Activated naive CD8-positive, alpha-beta T cell treated with anti-CD3 and anti-CD28 coated beads for 36 hours (primary cell): ENCODE measurements around the gene ARFRP1. TPM values are rescaled to one million over a fixed set of nuclear protein-coding genes. Genes with fewer than 3 reads are reported as not detected.
"Not testable (repeated sequence)": the region's sequence is repeated elsewhere in the genome, so short reads cannot be mapped to it uniquely, and the experiment has no call there.

Experiments used
- DNase-seq: peaks from one replicate; pipeline ENCODE4 v3.0.0; 2021
- H3K27ac Mint-ChIP-seq: one replicate; pipeline ENCODE4 v1.8.0; 2022; ENCODE audit warnings: mild to moderate bottlenecking, moderate library complexity, mixed read lengths
- H3K27me3 Mint-ChIP-seq: one replicate; pipeline ENCODE4 v1.8.0; 2022; ENCODE audit warnings: mild to moderate bottlenecking, mixed read lengths
- H3K36me3 Mint-ChIP-seq: one replicate; pipeline ENCODE4 v1.8.0; 2021; ENCODE audit warnings: mild to moderate bottlenecking, mixed read lengths
- H3K4me1 Mint-ChIP-seq: one replicate; pipeline ENCODE4 v1.8.0; 2021; ENCODE audit warnings: mixed read lengths
- H3K4me3 Mint-ChIP-seq: one replicate; pipeline ENCODE4 v1.8.0; 2022; ENCODE audit warnings: mild to moderate bottlenecking, moderate library complexity, mixed read lengths
- H3K9me3 Mint-ChIP-seq: one replicate; pipeline ENCODE4 v1.8.0; 2022; ENCODE audit warnings: mixed read lengths
- total RNA-seq, 2 experiments: library from RNA; stranded (reverse); gene quantifications; one replicate each; pipeline ENCODE4 v1.2.3, GENCODE V29; 2021

The ARFRP1 gene
- total RNA-seq, 2 experiments from 2014 or later, result 49.5 to 50.1 TPM

DNA sequence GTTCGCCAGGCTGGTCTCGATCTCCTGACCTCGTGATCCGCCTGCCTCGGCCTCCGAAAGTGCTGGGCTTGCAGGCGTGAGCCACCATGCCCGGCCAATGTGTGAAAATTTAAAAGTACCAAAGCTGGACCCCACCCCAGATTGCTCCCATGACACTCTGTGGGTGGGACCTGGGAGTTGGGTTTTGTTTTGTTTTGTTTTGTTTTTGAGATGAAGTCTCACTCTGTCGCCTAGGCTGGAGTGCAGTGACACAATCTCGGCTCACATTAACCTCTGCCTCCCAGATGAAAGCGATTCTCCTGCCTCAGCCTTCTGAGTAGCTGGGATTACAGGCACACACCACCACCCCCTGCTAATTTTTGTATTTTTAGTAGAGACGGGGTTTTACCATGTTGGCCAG, 36.1 kb downstream of the ARFRP1 start:
- not testable (repeated sequence) for H3K4me3 Mint-ChIP-seq

DNA sequence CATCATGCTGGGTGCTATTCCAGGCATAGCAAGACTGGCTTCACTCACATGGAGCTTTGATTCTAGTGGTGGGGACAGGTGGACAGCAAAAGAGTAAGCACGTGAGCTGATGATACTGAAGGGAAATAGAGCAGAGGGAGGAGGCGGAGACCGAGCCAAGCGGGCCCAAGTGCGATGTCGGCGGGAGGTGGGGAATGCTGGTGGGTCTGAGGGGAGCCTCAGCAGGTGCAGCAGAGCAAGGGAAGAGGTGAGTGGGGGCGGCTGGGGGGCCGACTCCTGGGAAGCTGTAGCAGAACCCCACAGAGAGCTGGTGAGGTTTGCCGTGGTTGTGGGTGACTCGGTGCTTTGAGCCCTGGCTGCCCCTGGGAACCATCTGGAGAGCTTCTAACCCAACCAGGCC, 39.4 kb downstream of the ARFRP1 start:
- Mint-ChIP-seq H3K4me3 (no peak overlapping the region), H3K36me3 (peaks cover 12% of the 10 kb centered on the region), H3K27me3 (no peaks in the 10 kb centered on the region), H3K4me1 (no peaks in the 10 kb centered on the region), H3K9me3 (no peaks in the 10 kb centered on the region), H3K27ac (no peak overlapping the region)
- no peak for DNase-seq

More for the DNA sequence above, 36.1 kb downstream of the ARFRP1 start:
- H3K4me1 Mint-ChIP-seq, H3K27ac Mint-ChIP-seq, H3K27me3 Mint-ChIP-seq, DNase-seq, H3K9me3 Mint-ChIP-seq: not testable (repeated sequence)
- peaks cover 12% of the 10 kb centered on the region for H3K36me3 Mint-ChIP-seq

DNA sequence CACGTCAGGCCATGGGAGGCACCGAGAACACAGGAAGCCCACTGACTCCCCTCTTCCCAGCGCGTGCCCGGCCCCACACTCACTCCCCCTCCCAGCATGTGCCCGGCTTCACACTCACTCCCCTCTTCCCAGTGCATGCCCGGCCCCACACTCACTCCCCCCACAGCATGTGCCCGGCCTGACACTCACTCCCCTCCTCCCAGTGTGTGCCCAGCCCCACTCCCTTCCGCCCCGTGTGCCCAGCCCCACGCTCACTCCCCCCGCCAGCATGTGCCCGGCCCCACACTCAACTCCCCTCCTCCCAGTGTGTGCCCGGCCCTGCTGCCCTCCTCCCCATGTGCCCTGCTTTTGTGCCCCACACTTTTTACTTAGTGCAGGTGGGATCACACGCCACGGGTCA, 39.9 kb downstream of the ARFRP1 start:
- Mint-ChIP-seq H3K27ac (no peak overlapping the region), H3K36me3 (peaks cover 12% of the 10 kb centered on the region), H3K4me3 (no peak overlapping the region), H3K27me3 (no peaks in the 10 kb centered on the region), H3K9me3 (no peaks in the 10 kb centered on the region), H3K4me1 (no peaks in the 10 kb centered on the region)
- no peak for DNase-seq

DNA sequence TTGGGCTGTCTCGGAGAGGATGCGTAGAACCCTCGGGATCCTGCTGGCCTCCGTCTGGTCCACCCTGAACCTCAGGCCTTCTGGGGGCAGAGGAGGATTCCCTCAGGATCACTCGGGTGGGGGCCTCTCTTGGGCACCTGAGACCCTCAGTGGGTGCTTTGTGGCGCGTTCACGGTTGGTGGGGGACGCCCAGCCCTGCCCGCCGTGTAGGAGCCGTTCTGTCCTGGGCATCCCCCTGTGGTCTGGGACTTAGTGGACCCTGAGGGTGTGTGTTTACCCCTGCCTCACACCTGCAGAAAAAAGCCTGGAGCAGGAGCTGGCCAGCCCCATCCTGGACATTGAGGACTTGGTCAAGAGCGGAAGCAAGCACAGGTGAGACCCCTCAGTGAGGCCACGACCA, 42.1 kb downstream of the ARFRP1 start:
- no peak overlapping the region for H3K27ac Mint-ChIP-seq
- peaks cover 15% of the 10 kb centered on the region for H3K36me3 Mint-ChIP-seq

DNA sequence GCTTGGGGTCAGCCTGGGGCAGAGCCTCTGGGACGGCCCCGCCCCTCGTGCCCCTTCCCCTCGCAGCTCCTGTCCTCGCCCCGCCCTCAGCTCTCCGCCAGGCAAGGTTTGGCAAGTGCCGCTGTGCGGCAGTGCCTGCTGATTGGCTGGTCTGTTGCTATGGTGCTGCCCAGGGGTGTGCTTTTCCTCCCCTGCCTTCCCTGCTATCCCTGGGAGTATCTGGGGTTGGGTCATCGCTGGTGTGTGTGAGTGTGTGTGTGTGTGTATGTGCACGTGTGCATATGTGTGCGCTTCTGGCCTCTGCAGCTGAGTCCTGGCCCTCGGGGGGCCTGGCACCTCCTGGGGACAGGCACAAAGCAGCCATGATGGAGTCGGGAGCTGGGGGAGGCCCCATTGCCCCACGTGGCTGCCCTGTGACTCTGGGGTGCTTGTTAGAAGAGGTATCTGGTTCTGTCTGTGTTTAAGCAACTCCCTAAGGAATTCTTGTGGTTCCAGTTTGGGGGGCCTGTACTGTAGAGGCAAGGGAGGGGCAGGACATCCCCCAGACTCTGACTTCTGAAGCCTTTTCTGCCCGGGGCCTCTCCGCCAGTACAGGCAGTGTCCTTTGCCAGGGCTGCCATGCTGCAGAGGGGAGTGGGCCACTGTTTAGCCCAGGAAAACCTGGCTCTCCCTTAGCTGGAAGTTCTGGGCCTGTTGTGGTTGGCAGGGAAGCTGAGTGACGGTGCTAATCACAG, 42.7 kb downstream of the ARFRP1 start:
- H3K27ac Mint-ChIP-seq, result no peak overlapping the region

More for the DNA sequence above, 42.1 kb downstream of the ARFRP1 start:
- no peaks in the 10 kb centered on the region for H3K27me3 Mint-ChIP-seq
- H3K9me3 Mint-ChIP-seq, result no peaks in the 10 kb centered on the region
- no peak for DNase-seq
- H3K4me1 Mint-ChIP-seq, result no peaks in the 10 kb centered on the region
- no peak overlapping the region for H3K4me3 Mint-ChIP-seq

GRCh38 chr20:63664143-63664851, 43.5 kb downstream of the ARFRP1 start:
- H3K27ac Mint-ChIP-seq, result no peak overlapping the region
- DNase-seq, result no peak
- no peaks in the 10 kb centered on the region for H3K9me3 Mint-ChIP-seq
- peaks cover 5% of the 10 kb centered on the region for H3K4me1 Mint-ChIP-seq
- peaks cover 16% of the 10 kb centered on the region for H3K36me3 Mint-ChIP-seq
- no peak overlapping the region for H3K4me3 Mint-ChIP-seq
- H3K27me3 Mint-ChIP-seq, result no peaks in the 10 kb centered on the region

More for the DNA sequence above, 42.7 kb downstream of the ARFRP1 start:
- Mint-ChIP-seq H3K27me3 (no peaks in the 10 kb centered on the region), H3K4me3 (no peak overlapping the region), H3K9me3 (no peaks in the 10 kb centered on the region), H3K36me3 (peaks cover 13% of the 10 kb centered on the region), H3K4me1 (no peaks in the 10 kb centered on the region)
- no peak for DNase-seq

DNA sequence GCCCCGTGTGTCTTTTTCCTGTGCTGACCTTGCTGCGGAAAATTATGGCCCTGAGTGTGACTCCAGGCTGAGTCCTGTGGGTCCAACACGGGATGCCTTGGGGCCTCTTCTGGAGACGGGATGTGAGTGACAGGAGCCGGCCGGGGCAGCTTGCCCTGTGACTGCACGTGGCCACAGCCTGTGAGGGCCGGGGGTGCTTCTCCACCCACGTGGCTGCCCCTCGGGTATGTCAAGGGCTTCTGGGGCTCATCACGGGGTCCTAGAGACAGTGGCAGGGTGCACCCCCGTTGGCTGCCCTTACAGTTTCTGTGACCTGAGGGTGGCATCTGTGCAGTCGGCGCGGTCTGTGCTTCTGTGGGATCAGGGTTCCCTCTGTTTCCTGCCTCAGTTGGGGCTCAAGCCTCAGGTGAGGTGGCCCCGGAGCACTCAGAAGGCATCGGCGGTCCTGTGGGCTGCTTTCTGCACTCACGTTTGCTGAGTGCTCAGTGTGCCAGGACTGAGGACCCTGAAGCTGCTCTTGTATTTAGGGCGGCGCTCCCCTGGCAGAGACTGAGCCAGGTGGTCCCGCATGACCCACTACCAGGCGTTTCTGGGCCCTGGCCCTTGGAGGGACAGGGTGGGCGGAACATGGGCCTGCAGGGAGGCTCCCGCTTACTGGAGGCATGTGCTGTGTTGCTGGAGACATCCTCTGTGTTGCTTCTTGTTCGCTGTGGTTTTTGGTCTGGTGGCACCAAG, 44.3 kb downstream of the ARFRP1 start:
- Mint-ChIP-seq H3K36me3 (peaks cover 15% of the 10 kb centered on the region), H3K27me3 (no peaks in the 10 kb centered on the region)

DNA sequence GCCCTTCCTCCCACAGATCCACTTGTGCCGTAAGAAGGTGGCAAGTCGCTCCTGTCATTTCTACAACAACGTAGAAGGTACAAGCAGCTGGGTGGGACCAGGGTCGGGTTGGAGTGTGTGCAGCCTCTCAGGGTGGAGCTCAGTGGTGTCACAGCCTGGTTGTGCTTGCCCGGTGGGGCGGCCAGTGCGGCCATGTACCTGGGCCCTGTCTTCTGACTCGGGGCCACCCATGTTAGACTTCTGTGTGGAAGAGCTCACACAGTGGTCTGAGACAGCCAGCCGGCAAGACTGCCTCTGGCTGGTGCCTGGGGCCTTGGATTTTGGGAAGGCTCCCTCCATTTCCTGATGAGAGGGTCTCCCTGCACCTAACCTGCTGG, 45.0 kb downstream of the ARFRP1 start:
- Mint-ChIP-seq H3K27me3 (no peaks in the 10 kb centered on the region), H3K4me1 (peaks cover 10% of the 10 kb centered on the region), H3K27ac (no peak overlapping the region), H3K9me3 (no peaks in the 10 kb centered on the region), H3K36me3 (peaks cover 11% of the 10 kb centered on the region), H3K4me3 (no peak overlapping the region)
- no peak for DNase-seq

More for the DNA sequence above, 44.3 kb downstream of the ARFRP1 start:
- Mint-ChIP-seq H3K9me3 (no peaks in the 10 kb centered on the region), H3K27ac (no peak overlapping the region), H3K4me1 (peaks cover 8% of the 10 kb centered on the region), H3K4me3 (no peak overlapping the region)
- DNase-seq, result no peak

- H3K27ac Mint-ChIP-seq, result no peak overlapping the region
- no peak overlapping the region for H3K4me3 Mint-ChIP-seq
- H3K4me1 Mint-ChIP-seq, result peaks cover 10% of the 10 kb centered on the region
- H3K9me3 Mint-ChIP-seq, result no peaks in the 10 kb centered on the region
- no peaks in the 10 kb centered on the region for H3K27me3 Mint-ChIP-seq
- DNase-seq, result no peak
- H3K36me3 Mint-ChIP-seq, result peaks cover 11% of the 10 kb centered on the region
These were observed 45.6 kb downstream of the ARFRP1 start for GRCh38 chr20:63661959-63662812.

GRCh38 chr20:63661108-63661507, 46.7 kb downstream of the ARFRP1 start:
- H3K4me3 Mint-ChIP-seq, result no peak overlapping the region
- H3K27ac Mint-ChIP-seq, result no peak overlapping the region
- peaks cover 11% of the 10 kb centered on the region for H3K36me3 Mint-ChIP-seq
- H3K27me3 Mint-ChIP-seq, result no peaks in the 10 kb centered on the region
- H3K4me1 Mint-ChIP-seq, result peaks cover 14% of the 10 kb centered on the region
- H3K9me3 Mint-ChIP-seq, result no peaks in the 10 kb centered on the region
- no peak for DNase-seq

GRCh38 chr20:63660622-63661021, 47.2 kb downstream of the ARFRP1 start:
- Mint-ChIP-seq H3K27me3 (no peaks in the 10 kb centered on the region), H3K4me1 (peaks cover 14% of the 10 kb centered on the region), H3K27ac (no peak overlapping the region), H3K36me3 (peaks cover 11% of the 10 kb centered on the region), H3K4me3 (no peak overlapping the region), H3K9me3 (no peaks in the 10 kb centered on the region)
- no peak for DNase-seq

GRCh38 chr20:63660174-63660573, 47.6 kb downstream of the ARFRP1 start:
- not testable (repeated sequence) for H3K27me3 Mint-ChIP-seq, H3K9me3 Mint-ChIP-seq, DNase-seq, H3K27ac Mint-ChIP-seq
- H3K4me1 Mint-ChIP-seq, result peaks cover 14% of the 10 kb centered on the region
- peak overlapping the region; percentile 91 for H3K4me3 Mint-ChIP-seq
- H3K36me3 Mint-ChIP-seq, result peaks cover 11% of the 10 kb centered on the region

DNA sequence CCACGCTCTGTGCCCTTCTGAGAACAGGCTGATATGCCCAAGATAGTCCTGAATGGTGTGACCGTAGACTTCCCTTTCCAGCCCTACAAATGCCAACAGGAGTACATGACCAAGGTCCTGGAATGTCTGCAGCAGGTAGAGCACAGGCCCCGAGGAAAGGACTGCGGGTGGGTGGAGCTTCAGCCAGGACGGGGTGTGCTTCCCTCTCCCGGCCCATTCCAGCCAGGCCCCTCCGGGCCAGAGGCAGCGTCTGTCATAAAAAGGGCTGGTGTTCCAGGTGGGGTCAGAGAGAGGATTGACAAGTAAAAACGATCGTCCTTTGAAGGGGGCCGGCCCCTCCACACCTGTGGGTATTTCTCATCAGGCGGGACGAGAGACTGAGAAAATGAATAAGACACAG, 48.4 kb downstream of the ARFRP1 start:
- Mint-ChIP-seq H3K4me1 (peaks cover 19% of the 10 kb centered on the region), H3K36me3 (peaks cover 9% of the 10 kb centered on the region), H3K9me3 (no peaks in the 10 kb centered on the region), H3K27me3 (no peaks in the 10 kb centered on the region), H3K27ac (no peak overlapping the region), H3K4me3 (peak overlapping the region; percentile 91)
- DNase-seq, result no peak

GRCh38 chr20:63658749-63659187, 49.0 kb downstream of the ARFRP1 start:
- peak; percentile 29 for DNase-seq
- peak overlapping the region; percentile 91 for H3K4me3 Mint-ChIP-seq
- H3K27me3 Mint-ChIP-seq, result no peaks in the 10 kb centered on the region

More at GRCh38 chr20:63658749-63659187, 49.0 kb downstream of the ARFRP1 start:
- H3K4me1 Mint-ChIP-seq, result peaks cover 26% of the 10 kb centered on the region
- H3K27ac Mint-ChIP-seq, result peak overlapping the region; percentile 92
- no peaks in the 10 kb centered on the region for H3K9me3 Mint-ChIP-seq
- H3K36me3 Mint-ChIP-seq, result peaks cover 9% of the 10 kb centered on the region
